Measurements from ENCODE around the gene PDXDC1.
"Not testable (repeated sequence)": the region's sequence is repeated elsewhere in the genome, so short reads cannot be mapped to it uniquely, and the experiment has no call there.

PDXDC1 gene

DNA sequence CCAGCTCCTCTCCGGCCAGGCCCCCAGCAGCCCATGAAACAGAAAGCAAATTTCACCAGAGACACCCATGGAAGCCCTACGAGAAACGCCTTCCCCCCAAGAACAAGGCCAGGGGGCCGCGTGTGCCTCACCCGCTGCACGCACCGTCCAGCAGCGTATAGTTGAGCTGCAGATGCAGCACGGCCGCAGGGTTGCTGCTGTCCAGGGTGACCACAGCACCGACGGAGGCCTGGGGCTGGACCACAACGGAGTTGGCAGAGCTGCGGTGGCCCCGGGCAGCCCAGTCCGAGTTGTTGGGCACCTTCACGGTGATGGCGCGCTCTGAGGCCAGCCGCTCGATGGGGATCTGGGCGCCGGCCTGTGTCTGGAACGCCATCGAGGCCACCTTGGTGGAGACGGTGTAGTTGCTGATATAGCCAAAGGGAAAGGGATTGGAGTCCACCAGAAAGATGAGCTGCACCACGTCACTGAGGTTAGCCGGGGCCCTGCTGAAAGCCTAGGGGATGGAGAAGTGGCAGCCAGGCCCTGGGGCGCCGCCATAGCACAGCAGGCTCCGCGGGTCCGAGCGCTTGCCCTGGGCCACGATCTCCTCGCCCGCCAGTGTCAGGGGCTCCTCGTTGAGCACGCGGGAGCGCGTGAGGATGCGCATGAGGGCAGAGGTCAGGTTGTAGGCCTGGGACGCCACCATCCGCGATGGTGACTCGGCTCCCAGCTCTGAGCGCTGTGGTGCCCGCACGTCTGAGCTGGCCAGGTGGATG is 156.3 kb downstream of the PDXDC1 start:
- not testable (repeated sequence) for DNase-seq (ENCODE audit: low read depth in 1 of 2, low spot score in 1 of 2)

DNA sequence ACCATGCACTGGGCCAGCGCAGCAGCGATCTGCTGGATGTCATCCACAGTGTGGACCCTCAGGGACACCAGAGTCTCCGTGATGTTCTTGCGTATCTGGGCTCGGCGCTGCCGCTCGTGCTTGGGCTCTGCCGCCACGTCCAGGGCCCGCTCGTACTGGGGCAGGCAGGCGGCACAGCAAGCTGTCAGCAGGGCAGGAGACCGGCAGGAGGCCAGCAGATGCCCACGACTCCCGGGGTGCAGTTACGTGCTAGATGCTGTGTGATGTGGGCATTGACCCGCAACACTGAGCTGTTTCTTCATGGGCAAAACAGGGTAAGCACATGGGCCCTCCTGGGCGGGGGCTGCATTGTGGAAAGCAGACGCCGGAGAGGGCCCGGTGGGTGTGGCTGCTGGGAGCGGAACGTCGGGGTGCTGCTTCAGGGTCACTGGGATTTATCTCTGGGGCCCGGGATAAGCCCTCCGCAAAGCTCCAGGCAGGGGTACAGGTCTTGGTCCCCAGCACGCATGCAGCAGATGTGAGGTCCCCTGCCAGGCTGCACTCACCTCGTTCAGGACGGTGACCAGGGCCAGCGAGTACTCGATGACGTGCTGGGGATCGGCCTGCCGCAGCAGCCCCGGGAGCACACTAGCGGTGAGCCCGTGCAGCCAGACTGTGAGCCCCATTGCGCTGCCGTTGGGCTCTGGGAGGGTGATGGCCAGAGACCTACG is 158.0 kb downstream of the PDXDC1 start:
- not testable (repeated sequence) for DNase-seq (ENCODE audit: low read depth in 1 of 2, low spot score in 1 of 2)

DNA sequence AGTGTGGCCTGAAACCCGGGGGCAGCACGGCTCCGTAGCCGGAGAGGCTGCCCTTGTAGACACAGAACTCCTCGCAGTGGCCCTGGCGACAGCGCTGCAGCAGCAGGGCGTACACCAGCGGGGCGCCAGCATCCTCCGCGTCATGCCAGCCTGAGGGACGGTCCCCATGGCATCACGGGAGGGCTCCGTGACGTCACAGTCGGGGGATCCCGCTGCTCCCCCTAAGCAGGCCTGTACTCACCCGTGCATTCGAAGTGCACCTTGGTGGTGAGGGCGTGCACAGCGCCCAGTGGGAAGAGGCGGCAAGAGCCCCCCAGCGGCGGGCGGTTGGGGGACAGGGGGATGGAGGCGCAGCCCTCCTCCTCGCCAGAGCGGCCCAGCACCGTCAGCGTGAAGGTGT is 158.7 kb downstream of the PDXDC1 start:
- not testable (repeated sequence) for DNase-seq (ENCODE audit: low read depth in 1 of 2, low spot score in 1 of 2)

DNA sequence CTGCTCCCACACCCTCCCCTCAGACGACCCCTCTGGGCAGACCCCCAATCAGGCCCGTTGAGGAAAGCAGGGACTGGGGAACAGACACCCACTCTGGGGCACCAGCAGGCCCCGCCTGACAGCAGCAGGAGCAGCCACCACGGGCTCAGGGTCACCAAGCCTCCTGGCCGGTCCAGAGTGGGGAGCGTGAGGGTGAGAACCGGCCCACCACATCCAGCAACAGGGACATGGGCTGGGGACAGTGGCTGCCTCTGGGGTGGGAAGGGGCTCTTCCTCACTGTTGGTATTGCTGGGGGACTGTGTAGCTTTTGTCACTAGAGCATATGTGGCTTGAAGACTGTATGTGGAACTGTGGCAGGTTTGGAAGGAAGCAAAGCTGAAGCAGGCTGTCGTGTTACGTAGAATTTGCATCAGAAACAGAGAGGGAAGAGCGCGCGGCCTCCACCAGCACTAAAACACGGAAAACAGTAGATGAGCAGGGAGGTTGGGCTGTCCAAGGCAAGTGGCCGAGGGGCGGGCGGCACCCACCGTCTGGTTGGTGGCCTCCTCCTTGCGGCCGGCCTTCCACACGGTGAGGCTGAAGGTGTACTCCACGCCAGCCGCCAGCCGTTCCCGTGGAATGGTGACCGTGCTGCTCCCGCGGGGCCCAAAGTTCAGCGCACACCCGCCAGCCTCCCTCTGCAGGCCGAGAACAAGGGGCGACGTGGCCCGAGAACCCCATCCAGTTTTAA is 160.1 kb downstream of the PDXDC1 start:
- not testable (repeated sequence) for DNase-seq (ENCODE audit: low read depth in 1 of 2, low spot score in 1 of 2)

DNA sequence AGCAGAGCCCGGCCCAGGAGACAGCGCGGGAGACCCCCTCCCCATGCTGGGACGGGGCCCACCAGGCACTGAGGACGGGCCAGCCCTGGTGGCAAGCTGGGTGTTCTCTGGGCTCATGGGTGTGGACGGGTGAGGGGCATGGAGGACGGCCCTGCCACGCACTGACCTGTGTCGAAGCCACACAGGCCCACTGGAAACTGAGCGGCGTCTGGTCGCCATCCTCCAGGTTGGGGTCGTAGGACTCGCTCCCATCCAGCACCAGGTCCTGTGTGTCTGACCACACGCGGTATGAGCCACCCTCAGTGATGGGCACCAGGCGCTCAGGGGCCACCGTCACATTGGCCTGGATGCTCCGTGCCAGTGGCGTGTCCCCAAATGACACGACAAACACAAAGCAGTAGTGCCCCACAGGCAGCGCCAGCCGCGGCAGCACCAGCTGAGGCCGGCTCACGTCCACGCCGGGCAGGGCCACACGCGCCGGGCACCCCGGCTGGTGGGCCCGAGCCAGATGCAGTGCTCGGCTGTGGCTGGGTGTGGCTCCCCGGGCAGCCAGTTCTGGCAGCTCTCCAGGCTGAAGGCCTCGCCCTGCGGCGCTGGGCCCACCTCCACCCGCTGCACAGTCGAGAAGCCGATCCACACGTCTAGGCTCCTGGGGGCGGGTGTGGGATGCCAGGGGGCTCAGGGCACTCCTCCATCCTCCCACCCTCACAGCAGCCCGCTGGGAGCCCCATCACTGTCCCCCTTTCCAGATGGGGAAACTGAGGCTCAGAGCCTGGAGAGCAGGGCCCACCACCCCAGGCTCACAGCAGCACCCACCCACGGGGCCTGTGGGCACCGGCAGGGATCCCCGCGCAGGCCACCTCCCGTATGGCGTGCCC is 160.9 kb downstream of the PDXDC1 start:
- DNase-seq (ENCODE audit: low read depth in 1 of 2, low spot score in 1 of 2) = not testable (repeated sequence)

DNA sequence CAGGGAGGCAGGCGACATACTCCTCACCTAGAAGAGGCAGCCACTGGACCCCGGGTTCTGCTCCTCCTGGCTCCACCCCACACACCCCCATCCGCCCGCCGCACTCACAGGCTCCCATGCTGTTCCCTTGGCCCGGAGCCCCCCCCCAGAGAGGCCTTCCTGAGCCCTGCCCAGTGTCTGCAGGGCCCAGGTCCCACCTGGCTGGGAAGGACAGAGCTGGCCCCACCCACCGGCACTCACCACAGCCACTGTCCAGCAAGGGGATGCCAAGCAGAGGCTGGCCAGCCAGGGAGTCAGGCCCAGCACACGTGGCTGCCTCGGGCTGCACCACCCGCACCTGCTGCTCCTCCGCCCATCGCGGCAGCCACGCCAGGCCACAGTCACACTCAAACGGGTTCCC is 162.7 kb downstream of the PDXDC1 start:
- DNase-seq (ENCODE audit: low read depth in 1 of 2, low spot score in 1 of 2) = not testable (repeated sequence)

DNA sequence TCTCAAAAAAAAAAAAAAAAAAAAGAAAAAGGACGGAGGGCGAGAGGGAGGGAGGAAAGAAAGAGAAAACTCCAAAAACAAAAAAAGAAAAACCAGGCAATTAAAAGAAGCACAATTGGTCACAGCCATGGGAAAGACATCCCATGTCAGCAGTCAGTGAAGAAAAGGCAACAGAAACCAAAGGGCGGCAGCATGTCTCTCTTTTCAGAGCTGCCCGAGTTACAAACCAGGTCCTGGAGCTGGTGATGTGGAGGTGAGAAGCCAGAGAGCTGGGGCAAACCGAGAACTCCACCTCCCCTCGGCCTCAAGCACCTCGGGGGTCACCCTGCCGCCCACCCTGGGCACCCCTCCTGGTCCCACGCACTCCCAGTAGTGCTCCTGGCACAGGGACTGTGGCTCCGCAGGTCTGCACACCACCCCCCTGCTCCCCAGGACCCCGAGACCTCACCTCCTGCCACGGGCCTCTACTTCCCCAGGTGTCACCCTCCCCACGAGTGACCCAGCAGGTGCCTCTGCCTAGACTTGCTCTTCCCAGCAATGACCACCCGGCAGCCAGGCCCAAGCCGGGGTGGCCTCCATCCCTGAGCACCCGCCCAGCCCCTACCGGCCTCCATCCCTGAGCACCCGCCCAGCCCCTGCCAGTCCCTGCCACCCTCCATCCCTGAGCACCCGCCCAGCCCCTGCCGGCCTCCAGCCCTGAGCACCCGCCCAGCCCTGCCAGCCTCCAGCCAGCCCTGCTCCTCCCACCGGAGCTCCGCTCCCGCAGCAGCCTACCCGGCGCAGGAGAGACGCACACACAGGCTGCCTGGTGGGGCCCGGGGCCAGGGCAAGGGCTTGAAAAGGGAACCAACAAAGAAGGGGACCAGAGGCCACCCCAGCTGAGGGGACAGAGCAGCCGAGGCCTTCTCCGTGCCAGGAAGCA is 165.9 kb downstream of the PDXDC1 start:
- DNase-seq (ENCODE audit: low read depth in 1 of 2, low spot score in 1 of 2) = not testable (repeated sequence)

DNA sequence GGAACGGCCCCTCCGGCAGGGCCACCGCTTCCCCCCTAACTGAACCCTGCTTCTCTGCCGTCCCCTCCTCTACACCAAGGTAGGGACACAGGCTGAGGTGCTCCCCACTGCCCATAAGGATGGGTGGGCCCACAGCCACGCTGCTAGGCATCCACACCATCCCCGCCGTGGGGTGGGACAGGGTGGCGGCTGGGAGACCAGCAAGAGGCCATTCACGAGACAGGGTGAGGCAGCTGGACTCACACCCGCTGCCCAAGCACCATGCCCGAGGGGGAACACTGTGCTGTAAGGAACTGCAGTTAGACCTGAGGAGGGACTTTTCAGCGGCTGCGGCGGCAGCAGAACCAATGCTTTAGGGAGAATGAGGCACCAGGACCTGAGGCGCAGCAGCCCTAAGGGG is 166.8 kb downstream of the PDXDC1 start:
- no peak for DNase-seq (ENCODE audit: low read depth in 1 of 2, low spot score in 1 of 2)

DNA sequence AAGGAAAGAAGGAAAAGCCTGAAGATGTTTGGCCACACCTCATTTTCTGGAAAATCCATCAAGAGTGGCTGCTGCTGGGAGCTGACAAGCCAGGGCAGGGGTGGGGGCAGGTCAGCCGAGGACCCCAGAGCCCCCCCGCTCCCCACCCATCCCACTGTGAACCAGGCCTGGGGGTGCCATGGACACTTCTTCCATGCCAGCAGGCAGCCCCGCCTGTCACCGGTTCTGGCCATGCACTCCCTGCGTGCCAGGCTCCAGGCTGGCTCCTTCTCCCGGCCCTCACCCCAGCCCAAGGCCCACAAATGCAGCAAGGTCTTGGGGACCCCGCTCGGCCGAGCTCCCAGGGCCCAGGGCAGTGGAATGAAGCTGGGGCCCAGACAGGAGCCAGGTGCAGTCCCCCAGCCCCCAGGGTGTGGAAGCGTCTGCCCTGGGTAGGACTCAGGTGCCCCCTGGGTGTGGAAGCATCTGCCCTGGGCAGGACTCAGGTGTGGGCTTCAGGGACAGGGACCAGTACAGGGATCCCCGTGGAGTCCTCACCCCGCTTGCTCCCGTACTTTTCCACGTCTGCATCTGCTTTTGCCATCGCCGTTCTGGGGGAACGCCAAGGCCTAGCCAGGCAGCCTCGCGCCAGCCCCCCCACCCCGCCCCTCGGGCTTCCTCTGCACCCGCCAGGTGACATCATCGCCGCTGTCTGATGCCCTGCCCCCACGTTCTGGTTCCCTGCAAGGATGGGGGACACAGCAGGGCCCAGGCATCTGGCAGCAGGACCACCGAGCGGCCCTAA is 167.5 kb downstream of the PDXDC1 start:
- DNase-seq (ENCODE audit: low read depth in 1 of 2, low spot score in 1 of 2) = not testable (repeated sequence)

DNA sequence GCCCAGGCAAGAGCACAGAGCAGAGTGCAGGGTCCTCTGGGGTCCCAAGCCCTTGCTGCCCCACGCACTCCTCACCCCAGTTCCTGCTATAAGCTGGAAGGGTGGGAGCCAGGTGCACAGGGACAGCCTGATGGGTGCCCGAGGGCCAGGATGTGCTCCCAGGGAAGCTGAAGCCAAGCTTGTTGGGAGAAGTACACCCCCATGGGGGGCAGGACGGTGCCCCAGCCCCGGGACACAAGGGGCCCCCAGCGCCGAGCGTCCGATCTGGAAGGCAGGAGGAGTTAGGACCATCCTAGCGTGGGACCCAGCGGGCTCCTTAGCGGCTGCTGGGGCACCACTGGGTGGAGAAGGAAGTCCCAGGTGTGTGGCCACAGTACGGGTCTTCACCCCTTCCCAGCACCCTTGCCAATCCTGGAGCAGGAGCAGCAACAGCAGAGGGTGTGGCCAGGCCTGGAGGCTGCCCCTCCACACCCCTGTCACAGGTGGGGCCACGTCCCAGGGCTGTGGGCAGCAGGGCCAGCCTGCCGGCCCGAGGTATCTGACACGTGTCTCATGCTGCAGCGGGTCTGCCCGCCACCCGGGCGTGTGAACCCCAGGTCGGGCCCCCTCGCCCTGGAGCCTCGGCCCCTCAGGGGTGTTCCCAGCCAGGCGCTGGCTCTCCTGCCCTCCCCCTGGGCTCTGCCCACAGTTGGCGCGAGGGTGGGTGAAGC is 168.2 kb downstream of the PDXDC1 start:
- not testable (repeated sequence) for DNase-seq (ENCODE audit: low read depth in 1 of 2, low spot score in 1 of 2)

DNA sequence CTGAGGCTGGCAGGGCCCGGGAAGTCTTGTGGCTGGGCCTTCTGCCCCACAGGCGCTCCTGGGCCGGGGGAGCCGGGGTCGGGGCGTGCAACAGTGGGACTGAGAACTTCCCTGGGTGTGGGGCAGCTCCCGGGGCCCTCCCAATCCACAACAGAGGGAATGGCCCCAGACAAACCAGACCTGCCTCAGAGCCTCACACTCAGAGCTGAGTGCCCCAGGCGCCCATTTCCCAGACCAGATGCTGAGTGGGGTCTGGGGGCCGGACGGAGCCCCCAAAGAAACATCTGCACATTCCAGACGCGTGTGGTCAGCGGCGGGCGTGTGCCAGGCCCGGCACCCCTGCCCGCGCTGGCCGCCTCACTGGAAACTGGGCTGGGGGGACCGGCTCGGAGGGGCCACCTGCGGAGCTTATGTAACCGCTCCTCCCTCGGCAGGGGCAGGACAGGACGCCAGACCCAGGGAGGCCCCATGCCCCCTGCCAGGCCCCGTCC is 168.8 kb downstream of the PDXDC1 start:
- not testable (repeated sequence) for DNase-seq (ENCODE audit: low read depth in 1 of 2, low spot score in 1 of 2)

DNA sequence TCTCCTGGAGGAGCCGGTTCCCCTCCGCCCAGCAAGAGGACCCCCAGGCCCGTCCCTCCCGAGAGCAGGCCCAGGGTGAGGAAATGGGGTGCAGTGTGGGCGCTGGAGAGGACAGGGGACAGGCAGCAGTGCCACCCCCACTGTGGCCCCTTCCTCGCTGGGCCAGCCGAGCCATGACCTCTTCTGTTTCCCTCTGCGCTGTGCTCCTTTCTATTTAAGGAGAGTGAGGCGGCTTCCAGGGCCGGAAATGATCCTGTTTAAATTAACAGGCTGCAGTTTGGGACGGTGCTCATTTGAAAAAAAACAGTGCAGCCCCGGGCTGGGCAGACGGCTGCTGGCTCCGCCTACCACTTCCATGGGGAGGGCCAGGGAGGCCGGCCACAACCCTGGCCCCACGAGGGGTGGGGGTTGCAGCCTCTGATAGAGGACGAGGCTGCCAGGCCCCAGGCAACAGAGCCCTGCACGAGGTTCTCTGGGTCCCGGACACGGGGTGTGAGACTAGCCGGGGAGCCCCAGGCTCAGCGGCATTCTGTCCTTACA is 169.3 kb downstream of the PDXDC1 start:
- DNase-seq (ENCODE audit: low read depth in 1 of 2, low spot score in 1 of 2) = not testable (repeated sequence)

DNA sequence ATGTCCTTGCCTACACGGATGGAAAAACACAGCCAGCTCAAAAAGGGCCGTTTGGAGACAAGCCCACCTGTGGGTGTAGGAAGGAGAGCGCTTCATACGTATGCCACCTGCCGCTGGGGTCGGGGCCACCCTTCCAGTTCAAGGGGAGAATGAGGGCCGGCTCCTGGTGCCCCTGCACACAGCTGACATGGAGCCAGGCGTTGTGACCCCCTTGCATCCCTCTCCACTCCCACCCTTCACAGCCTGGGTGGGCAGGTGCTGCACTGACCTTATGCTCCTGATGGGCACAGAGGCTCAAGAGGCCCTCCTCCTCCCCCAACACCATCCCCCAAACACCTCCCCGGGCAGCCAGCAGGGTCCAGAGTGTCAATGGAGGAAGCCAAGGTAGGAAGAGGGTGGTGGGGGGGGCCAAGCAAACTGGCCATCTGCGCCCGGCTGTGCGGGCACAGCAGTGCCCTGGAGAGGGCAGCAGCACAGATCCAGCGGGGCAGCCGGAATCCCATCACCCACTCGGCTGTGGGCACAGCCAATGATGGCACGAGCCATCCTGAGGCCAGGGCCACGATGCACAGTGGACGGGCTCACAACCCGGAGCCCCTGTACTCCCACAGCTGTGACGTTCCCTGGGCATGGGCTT is 170.1 kb downstream of the PDXDC1 start:
- not testable (repeated sequence) for DNase-seq (ENCODE audit: low read depth in 1 of 2, low spot score in 1 of 2)

DNA sequence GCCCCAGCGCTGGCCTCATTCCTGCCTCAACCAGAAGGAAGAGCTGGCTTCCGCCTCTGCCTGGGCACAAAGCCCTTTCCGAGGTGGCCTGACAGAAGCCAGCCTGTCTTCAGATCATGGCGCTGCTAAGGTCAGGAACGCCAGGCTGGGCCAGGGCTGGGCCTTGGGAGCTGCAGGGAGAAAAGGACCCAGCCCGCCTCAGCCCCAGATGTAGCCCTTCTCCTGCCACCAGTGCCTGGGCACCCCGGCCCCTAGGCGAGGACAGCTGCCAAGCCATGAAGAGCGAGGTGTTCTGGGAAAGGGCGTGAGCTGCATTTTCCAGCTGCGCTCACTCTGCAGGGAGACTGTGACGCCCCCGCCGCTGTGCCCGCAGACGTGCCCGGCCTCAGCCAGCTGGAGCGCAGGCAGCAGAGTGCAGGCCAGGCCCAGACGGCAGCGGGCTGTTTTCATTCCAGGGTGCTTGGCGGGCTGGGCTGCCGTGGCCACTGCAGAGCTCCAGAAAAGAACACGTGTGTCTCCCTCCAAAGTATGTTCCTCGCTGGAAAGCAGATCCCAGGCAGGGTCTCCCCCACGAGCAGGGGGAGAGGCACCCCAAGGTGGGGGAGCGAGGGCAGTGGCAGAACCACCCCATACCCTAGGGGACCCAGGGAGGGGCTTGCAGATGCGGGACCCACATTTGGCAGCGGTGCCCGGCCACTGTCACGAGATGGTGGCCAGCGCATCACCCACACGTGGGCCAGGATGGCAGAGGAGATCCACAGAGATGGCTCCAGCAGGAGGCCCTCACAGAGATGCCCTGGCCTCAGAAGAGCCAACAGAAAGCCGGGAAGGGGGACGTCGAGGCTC is 170.8 kb downstream of the PDXDC1 start:
- DNase-seq (ENCODE audit: low read depth in 1 of 2, low spot score in 1 of 2) = not testable (repeated sequence)

DNA sequence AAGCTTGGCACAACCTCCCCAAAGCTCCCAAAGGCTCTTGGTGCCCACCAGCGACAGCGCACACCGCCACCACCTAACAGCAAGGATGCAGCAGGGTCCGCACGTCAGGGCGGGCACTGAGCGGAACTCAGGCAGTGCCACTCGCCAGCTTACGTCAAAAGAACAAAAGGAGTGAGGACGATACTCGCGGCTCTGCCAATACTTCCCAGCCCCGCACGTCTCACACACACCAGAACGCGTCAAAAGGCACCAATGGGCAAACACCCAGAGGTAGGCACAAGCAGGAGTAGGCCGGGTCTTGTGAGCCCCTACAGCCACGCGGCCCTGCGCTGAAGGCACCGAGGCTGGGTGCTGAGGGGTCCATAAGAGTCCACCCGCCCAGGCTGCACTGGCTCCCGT is 171.4 kb downstream of the PDXDC1 start:
- DNase-seq (ENCODE audit: low read depth in 1 of 2, low spot score in 1 of 2) = not testable (repeated sequence)

DNA sequence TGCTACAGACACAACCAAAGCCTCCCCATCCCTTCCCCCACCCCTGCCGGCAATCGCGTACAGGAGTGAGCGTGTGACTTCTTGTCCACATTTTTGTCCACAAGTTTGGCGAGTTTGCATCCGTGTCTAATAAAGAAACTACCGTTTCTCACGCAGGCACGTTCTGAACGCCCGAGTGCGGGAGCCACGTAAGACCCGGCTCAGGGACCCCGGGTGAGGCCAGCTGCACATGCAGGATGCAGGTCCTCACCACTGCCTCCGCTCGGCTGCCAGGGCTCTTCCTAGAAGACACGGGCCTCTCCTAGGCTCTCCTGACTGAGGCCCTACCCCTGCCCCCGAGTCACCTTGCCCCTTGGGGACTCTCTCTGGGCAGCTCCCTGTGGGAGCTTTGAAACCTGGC is 174.0 kb downstream of the PDXDC1 start:
- not testable (repeated sequence) for DNase-seq (ENCODE audit: low read depth in 1 of 2, low spot score in 1 of 2)

Data from stimulated activated CD4-positive, alpha-beta T cell treated with anti-CD3 and anti-CD28 coated beads, Interleukin-15, amount 100 ng/mL, for 1 hour (primary cell).